NCI-H345 treated with DMSO at 0.1 percent for 48 hours (cell line): Measurements from ENCODE around the gene SACM1L.
"Not testable (repeated sequence)": the region's sequence is repeated elsewhere in the genome, so short reads cannot be mapped to it uniquely, and the experiment has no call there.

Experiments used
- DNase-seq: peaks from one replicate; lab custom pipeline; 2025; ENCODE audit not compliant: unreplicated experiment; lab: John Stamatoyannopoulos, UW

The SACM1L gene

GRCh38 chr3:45737234-45737633 is 48.0 kb downstream of the SACM1L start:
- no peak for DNase-seq

GRCh38 chr3:45739991-45740390 is 50.8 kb downstream of the SACM1L start:
- no peak for DNase-seq

GRCh38 chr3:45741247-45741646 is 52.1 kb downstream of the SACM1L start:
- no peak for DNase-seq

GRCh38 chr3:45741742-45742460 is 52.7 kb downstream of the SACM1L start:
- no peak for DNase-seq

GRCh38 chr3:45742461-45743089 is 53.4 kb downstream of the SACM1L start:
- DNase-seq = no peak

- DNase-seq = no peak
These were observed 57.1 kb downstream of the SACM1L start for GRCh38 chr3:45746165-45746776.

GRCh38 chr3:45746777-45747622 is 57.8 kb downstream of the SACM1L start:
- no peak for DNase-seq

- no peak for DNase-seq
These were observed 58.9 kb downstream of the SACM1L start for GRCh38 chr3:45748068-45748467.

- DNase-seq = not testable (repeated sequence)
These were observed 59.9 kb downstream of the SACM1L start for GRCh38 chr3:45749036-45749600.

- DNase-seq = no peak
These were observed 60.7 kb downstream of the SACM1L start for GRCh38 chr3:45749880-45750279.

- DNase-seq = no peak
These were observed 62.5 kb downstream of the SACM1L start for GRCh38 chr3:45751537-45752242.

GRCh38 chr3:45753095-45753494 is 63.9 kb downstream of the SACM1L start:
- DNase-seq = no peak

- no peak for DNase-seq
These were observed 65.3 kb downstream of the SACM1L start for GRCh38 chr3:45754461-45754860.

GRCh38 chr3:45756055-45756454 is 66.9 kb downstream of the SACM1L start:
- no peak for DNase-seq

- DNase-seq = not testable (repeated sequence)
These were observed 67.9 kb downstream of the SACM1L start for GRCh38 chr3:45757141-45757540.

- no peak for DNase-seq
These were observed 69.7 kb downstream of the SACM1L start for GRCh38 chr3:45758871-45759270.

- DNase-seq = no peak
These were observed 70.7 kb downstream of the SACM1L start for GRCh38 chr3:45759851-45760250.

- peak; percentile 3 for DNase-seq
These were observed 71.9 kb downstream of the SACM1L start for GRCh38 chr3:45760878-45761711.

GRCh38 chr3:45761831-45762230 is 72.6 kb downstream of the SACM1L start:
- DNase-seq = no peak
